ENCODE results near the gene THRB.

Gene THRB

GRCh38 chr3:24512564-24513197, 18.0 kb upstream of the THRB start:
- DNase-seq (ENCODE audit: low read depth) = no peak

GRCh38 chr3:24510030-24510648, 15.5 kb upstream of the THRB start:
- DNase-seq (ENCODE audit: low read depth) = no peak

- DNase-seq (ENCODE audit: low read depth) = peak; percentile 55
Measured at GRCh38 chr3:24508423-24508839, 13.8 kb upstream of the THRB start.

- DNase-seq (ENCODE audit: low read depth) = no peak
Measured at GRCh38 chr3:24507776-24508422, 13.2 kb upstream of the THRB start.

GRCh38 chr3:24506966-24507775, 12.5 kb upstream of the THRB start:
- DNase-seq (ENCODE audit: low read depth) = no peak

GRCh38 chr3:24505691-24506550, 11.3 kb upstream of the THRB start:
- DNase-seq (ENCODE audit: low read depth) = no peak

- no peak for DNase-seq (ENCODE audit: low read depth)
Measured at GRCh38 chr3:24504772-24505171, 10.1 kb upstream of the THRB start.

GRCh38 chr3:24503616-24504113, 9.0 kb upstream of the THRB start:
- DNase-seq (ENCODE audit: low read depth) = no peak

- DNase-seq (ENCODE audit: low read depth) = no peak
Measured at GRCh38 chr3:24502690-24503089, 8.0 kb upstream of the THRB start.

- no peak for DNase-seq (ENCODE audit: low read depth)
Measured at GRCh38 chr3:24500806-24501205, 6.2 kb upstream of the THRB start.

GRCh38 chr3:24499991-24500390, 5.3 kb upstream of the THRB start:
- DNase-seq (ENCODE audit: low read depth) = no peak

- DNase-seq (ENCODE audit: low read depth) = no peak
Measured at GRCh38 chr3:24498796-24499195, 4.1 kb upstream of the THRB start.

- DNase-seq (ENCODE audit: low read depth) = no peak
Measured at GRCh38 chr3:24498391-24498790, 3.7 kb upstream of the THRB start.

- no peak for DNase-seq (ENCODE audit: low read depth)
Measured at GRCh38 chr3:24497942-24498341, 3.3 kb upstream of the THRB start.

GRCh38 chr3:24496529-24497482, 2.2 kb upstream of the THRB start:
- DNase-seq (ENCODE audit: low read depth) = peak; percentile 81

- DNase-seq (ENCODE audit: low read depth) = no peak
Measured at GRCh38 chr3:24495326-24495994, 810 bp upstream of the THRB start.

GRCh38 chr3:24493746-24494617, 668 bp downstream of the THRB start:
- DNase-seq (ENCODE audit: low read depth) = no peak

- no peak for DNase-seq (ENCODE audit: low read depth)
Measured at GRCh38 chr3:24492971-24493551, 1.6 kb downstream of the THRB start.

All from stromal cell of bone marrow (primary cell).